ENCODE data around the gene EMP1.
A peak's percentile ranks its signal among the peaks of the same experiment; 100 is the strongest.

Gene EMP1

DNA sequence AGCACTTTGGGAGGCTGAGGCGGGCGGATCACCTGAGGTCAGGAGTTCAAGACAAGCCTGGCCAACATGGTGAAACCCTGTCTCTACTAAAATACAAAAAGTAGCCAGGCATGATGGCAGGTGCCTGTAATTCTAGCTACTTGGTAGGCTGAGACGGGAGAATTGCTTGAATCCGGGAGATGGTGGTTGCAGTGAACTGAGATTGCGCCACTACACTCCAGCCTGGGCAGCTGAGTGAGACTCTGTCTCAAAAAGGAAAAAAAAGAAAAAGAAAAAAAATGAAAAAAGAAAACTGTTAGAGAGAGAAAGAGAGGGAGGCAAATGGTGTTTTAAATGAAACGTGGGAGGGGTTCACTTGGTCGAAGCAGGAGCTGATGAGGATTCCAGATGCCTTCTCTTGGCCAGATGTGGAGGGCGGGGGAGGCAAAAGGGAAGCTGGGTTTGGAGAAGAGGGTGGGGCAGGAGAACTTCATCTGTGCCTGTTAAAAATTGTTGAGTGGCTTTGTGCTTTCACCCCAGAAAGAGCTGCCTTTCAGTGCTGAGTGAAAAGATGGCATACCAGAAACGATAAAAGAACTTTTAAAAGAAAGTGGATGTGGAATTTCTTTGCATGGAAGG, 1.1 kb downstream of the EMP1 start:
- DNase-seq (ENCODE audit: low read depth in 2 of 2) = no peak

DNA sequence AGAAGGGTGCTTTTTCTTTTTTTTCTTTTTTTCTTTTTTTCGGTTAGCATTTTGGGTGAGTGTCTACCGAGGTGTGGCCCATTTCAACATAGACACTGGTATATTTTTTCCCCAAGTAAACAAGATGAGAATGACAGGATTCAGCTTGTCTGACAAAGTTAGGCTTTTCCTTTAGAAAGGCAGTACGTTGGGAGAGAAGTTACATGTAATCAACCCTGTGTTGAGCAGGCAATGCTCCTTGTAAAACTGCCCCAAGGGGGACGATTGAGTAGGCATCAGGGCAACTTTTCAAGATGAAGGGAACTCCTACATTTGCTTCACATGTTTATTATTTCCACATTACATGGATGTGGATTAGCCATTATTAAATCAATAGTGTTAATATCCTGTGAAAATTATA, 1.7 kb downstream of the EMP1 start:
- DNase-seq (ENCODE audit: low read depth in 2 of 2) = no peak

DNA sequence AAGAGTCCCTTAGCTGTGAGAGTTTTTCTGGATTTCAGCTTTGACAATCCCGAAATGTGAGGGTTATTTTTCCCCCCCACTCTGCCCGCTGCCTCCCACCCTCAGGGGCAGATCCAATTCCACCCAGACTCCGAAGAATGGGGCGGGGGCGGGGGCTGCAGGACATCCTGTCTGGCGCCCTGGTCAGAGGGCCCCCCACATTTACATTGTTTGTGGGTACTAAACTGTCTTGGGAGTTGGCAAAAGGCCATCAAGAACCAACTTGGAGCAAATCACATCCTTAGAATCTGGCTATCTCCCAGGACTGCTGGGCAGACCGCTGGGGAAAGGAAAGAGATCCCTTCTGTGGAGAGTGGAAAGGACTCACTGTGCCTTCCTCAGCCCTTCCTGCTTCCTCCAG, 2.4 kb downstream of the EMP1 start:
- DNase-seq (ENCODE audit: low read depth in 2 of 2) = no peak

DNA sequence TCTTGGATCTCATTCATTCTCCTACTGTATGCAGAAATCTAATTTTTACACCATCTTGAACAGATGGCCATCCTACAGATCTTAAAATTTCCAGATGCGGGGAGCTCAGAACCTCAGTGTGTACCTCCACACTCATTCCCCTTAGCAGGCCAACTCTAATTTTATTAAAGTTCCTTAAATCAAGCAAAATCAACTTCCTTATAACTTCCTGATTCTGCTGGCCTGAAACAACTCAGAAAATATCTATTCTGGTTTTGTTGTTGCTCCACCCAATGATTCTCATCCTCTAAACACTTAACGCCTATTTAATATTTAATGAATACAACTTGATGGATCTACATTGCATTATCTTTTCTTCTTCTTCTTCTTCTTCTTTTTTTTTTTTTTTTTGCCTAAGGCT, 3.1 kb downstream of the EMP1 start:
- no peak for DNase-seq (ENCODE audit: low read depth in 2 of 2)

DNA sequence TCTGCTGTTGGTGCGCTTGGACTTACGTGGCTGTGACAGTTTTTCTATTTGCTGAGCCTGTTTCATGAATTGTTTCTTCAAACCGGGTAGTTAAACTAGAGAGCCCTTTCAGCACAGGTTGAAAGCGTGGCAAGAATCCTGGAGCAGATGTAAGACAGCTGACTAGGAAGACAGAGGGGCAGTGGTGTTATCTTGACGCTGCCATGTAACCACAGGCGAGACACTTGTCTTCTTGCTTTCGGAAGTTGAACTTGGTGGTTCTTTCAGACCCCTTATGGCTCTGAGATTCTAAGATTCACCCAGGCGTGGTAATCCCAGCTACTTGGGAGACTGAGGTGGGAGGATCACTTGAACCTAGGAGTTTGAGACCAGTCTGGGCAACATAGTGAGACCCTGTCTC, 4.3 kb downstream of the EMP1 start:
- no peak for DNase-seq (ENCODE audit: low read depth in 2 of 2)

- no peak for DNase-seq (ENCODE audit: low read depth in 2 of 2)
Measured at GRCh38 chr12:13203034-13203922, 6.8 kb downstream of the EMP1 start.

- no peak for DNase-seq (ENCODE audit: low read depth in 2 of 2)
Measured at GRCh38 chr12:13204428-13204827, 7.9 kb downstream of the EMP1 start.

DNA sequence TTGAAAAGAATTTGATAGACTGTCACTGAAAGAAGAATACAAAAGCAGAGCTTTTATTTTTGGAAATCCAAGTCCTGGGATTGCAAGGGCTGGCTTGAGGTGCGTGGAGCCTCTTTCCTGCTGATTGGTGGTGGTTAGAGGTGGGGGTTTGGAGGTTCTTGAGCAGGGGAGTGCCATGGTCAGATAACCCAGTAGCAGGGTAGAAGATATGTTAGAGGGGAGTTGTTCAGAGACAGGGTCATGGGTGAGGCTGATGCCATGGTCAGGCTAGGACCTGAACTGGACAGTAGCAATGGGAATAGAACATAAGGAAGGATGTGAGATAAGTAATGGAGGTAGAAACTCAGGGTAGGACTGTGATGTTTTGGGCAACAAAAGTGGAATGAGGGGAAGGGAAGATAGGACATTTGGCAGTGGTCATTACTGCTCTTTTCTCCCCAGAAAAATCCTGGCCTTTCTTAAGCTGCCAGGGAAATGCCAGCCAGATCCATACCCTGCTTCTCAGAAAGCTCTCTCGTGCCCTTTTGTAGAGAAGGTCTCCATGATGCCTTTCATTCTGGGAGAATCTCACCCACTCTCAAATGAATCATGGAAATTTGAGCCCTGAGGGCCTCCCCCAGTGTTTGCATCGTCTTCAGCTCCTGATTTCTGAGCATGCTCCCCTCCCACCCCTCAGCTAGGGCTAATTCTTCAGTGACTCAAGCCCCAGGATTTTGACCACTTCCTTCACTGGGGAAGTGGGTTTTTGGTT, 9.5 kb downstream of the EMP1 start:
- no peak for DNase-seq (ENCODE audit: low read depth in 2 of 2)

DNA sequence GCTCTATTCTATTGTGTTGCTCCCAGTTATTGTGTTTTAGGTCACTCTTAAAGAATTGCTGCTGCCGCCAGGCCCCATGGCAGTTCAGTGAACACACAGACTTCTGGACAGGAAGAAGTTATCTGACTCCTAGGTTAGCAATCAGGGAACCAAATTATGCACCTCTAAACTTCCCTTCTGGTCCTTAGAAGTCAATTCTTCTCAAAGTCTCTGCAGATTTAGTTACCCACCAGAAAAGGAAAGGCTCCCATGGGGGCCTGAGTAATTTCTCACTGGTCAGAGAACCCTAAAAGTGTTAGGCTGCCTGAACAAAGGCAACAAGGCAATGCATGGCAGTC, 10.0 kb downstream of the EMP1 start:
- no peak for DNase-seq (ENCODE audit: low read depth in 2 of 2)

DNA sequence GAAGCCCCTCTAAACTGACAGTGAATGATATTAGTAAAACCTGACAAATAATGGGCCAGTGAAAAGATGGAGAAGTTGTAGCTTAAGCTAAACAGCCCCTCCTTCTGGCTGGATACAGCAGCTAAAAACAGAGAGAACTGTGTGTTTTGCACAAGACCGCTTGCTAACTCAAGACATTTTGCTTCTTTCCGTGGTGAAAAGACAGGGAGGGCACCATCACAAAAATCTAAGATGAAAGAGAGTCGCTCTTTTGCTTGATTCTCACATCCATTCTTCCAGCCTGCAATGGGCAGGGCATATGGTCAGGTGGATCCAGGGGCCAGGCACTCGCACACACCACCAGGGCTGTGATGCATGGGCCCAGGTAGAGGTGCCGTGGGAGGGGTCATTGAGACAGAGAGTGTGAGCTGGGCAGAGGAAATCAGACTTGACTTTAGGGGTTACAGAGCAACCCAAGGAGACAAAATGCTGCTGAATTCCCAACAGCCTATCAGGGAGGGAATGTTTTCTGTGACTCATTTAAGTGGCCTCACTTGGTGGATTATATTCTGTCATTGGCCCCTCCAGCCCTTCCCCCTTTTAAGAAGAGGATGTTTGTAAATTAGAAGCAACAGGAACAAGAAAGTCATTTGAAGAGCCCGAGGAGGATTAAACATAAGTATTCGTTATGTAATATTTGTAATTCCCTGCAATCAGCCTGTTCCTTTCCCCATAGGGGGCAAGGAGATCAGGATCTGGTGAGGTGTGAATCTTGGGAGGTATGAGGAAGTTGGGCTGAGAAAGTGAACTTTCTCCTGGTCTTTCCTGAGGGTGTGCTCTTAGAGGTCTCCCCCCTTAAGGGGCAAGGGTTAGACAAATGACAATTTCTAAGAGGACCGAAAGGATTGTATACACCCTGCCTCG, 12.3 kb downstream of the EMP1 start:
- DNase-seq (ENCODE audit: low read depth in 2 of 2) = no peak

GRCh38 chr12:13209436-13210235, 13.1 kb downstream of the EMP1 start:
- no peak for DNase-seq (ENCODE audit: low read depth in 2 of 2)

DNA sequence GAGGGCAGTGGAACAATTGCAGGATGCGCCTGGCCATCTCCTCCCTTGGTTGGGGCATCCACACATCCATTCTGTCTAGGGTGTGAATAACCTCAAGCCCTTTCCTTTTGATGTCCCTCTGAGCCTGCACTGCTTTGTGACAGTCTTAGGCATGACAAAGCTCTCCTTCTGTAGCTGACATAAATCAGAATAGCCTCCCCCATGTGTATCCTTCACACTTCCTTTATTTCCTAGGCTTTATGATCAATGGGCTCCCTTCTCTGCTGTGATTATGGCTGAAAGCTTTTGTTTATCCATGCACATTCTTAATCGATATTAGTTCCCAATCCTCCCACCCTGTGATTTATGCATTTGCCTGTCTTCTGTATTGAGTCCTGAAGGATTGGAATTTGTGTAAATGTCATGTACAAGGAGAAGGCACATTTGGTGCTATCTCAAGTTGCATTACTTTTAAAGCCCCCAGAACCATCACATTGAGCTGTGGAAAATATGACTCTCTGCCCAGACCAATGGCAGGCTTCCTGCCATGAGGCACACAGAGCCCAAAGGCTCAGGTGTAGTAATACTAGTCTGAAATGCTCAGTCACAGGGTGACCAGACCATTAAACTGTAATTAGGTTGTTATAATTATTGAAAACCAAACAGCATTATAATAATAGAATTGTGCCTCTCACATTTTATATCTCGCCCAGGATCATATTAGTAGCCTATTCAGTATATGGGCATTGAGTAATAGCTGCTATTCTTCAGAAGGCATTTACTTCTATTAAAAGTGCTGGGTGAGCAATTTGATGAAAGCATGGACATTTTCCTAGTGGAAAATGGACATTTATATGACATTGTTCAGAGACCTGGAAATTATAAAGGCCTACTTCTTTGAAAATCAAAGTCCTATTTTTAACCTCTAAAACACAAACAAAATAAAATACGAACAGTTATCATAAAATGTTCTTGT, 14.0 kb downstream of the EMP1 start:
- DNase-seq (ENCODE audit: low read depth in 2 of 2) = no peak

GRCh38 chr12:13211191-13211858, 14.8 kb downstream of the EMP1 start:
- DNase-seq (ENCODE audit: low read depth in 2 of 2) = no peak

- DNase-seq (ENCODE audit: low read depth in 2 of 2) = peak; percentile 27 to 41
Measured at GRCh38 chr12:13211859-13212664, 15.5 kb downstream of the EMP1 start.

- DNase-seq (ENCODE audit: low read depth in 2 of 2) = no peak
Measured at GRCh38 chr12:13215056-13215455, 18.5 kb downstream of the EMP1 start.

- no peak for DNase-seq (ENCODE audit: low read depth in 2 of 2)
Measured at GRCh38 chr12:13218641-13219040, 22.1 kb downstream of the EMP1 start.

GRCh38 chr12:13219320-13219719, 22.8 kb downstream of the EMP1 start:
- DNase-seq (ENCODE audit: low read depth in 2 of 2) = no peak

GRCh38 chr12:13220838-13221237, 24.3 kb downstream of the EMP1 start:
- no peak for DNase-seq (ENCODE audit: low read depth in 2 of 2)

Data from stimulated activated CD8-positive, alpha-beta memory T cell treated with anti-CD3 and anti-CD28 coated beads, Interleukin-7, amount 100 ng/mL, for 4 hours (primary cell).